GM23338 (cell line): ENCODE measurements around the gene DAAM2. TPM values are rescaled to one million over a fixed set of nuclear protein-coding genes. Genes with fewer than 3 reads are reported as not detected.

Source experiments
- ATAC-seq: fragments of 200-7000 bp; cut with Tn5 transposase; 3 replicates; pipeline ENCODE4 v1.9.1; 2020
- DNase-seq: peaks from one replicate; pipeline ENCODE4 v3.0.0-alpha.2; 2015; ENCODE audit warnings: low spot score
- H2AFZ ChIP-seq: fragments of 200-600 bp; sonication (generic); 2 replicates; pipeline ENCODE4 v1.8.0; 2016; ENCODE audit warnings: antibody characterized with exemption, mild to moderate bottlenecking, moderate library complexity
- H3F3A ChIP-seq: fragments of 200-600 bp; sonication (generic); replicated peaks from 2 replicates; pipeline ENCODE4 v1.8.0; 2017; ENCODE audit warnings: antibody characterized with exemption, mixed run types, low read depth
- H3K27ac ChIP-seq: fragments of 200-600 bp; sonication (generic); 2 replicates; pipeline ENCODE4 v1.6.1; 2016; ENCODE audit warnings: low read depth
- H3K27me3 ChIP-seq: fragments of 200-600 bp; sonication (generic); 2 replicates; pipeline ENCODE4 v1.8.0; 2016; ENCODE audit warnings: mild to moderate bottlenecking, mixed run types, moderate library complexity; ENCODE audit not compliant: insufficient read depth
- H3K36me3 ChIP-seq: fragments of 200-600 bp; sonication (generic); 2 replicates; pipeline ENCODE4 v1.8.0; 2016; ENCODE audit warnings: mild to moderate bottlenecking; ENCODE audit not compliant: insufficient read depth
- H3K4me1 ChIP-seq: fragments of 200-600 bp; sonication (generic); 2 replicates; pipeline ENCODE4 v1.8.0; 2016; ENCODE audit warnings: mild to moderate bottlenecking, moderate library complexity; ENCODE audit not compliant: insufficient read depth
- H3K4me2 ChIP-seq: fragments of 200-600 bp; sonication (generic); 2 replicates; pipeline ENCODE4 v1.7.1; 2017; ENCODE audit warnings: mixed run types
- H3K4me3 ChIP-seq: fragments of 200-600 bp; sonication (generic); 2 replicates; pipeline ENCODE4 v1.6.1; 2016; ENCODE audit warnings: mixed run types
- H3K79me2 ChIP-seq: fragments of 200-600 bp; sonication (generic); replicated peaks from 2 replicates; pipeline ENCODE4 v1.8.0; 2017; ENCODE audit warnings: mild to moderate bottlenecking; ENCODE audit not compliant: insufficient read depth
- H3K9me2 ChIP-seq: fragments of 200-600 bp; sonication (generic); 2 replicates; pipeline ENCODE4 v1.8.0; 2017; ENCODE audit not compliant: insufficient read depth
- H4K20me1 ChIP-seq: fragments of 200-600 bp; sonication (generic); replicated peaks from 2 replicates; pipeline ENCODE4 v1.8.0; 2017; ENCODE audit warnings: mild to moderate bottlenecking; ENCODE audit not compliant: insufficient read depth
- H3K27ac Mint-ChIP-seq: 2 replicates; pipeline ENCODE4 v1.8.0; 2020; ENCODE audit warnings: inconsistent platforms, mild to moderate bottlenecking, moderate library complexity, mixed read lengths
- H3K27me3 Mint-ChIP-seq: 3 replicates; pipeline ENCODE4 v1.8.0; 2022; ENCODE audit warnings: low read depth, mild to moderate bottlenecking, moderate library complexity, mixed read lengths, inconsistent platforms; ENCODE audit not compliant: insufficient read depth, poor library complexity
- H3K36me3 Mint-ChIP-seq: 3 replicates; pipeline ENCODE4 v1.8.0; 2021; ENCODE audit warnings: low read depth, mild to moderate bottlenecking, inconsistent platforms, moderate library complexity, mixed read lengths
- H3K4me1 Mint-ChIP-seq: 3 replicates; pipeline ENCODE4 v1.8.0; 2020; ENCODE audit warnings: mild to moderate bottlenecking, inconsistent platforms, mixed read lengths
- H3K4me3 Mint-ChIP-seq: 3 replicates; pipeline ENCODE4 v1.8.0; 2021; ENCODE audit warnings: moderate library complexity, mild to moderate bottlenecking, inconsistent platforms, mixed read lengths
- H3K9me3 Mint-ChIP-seq: 3 replicates; pipeline ENCODE4 v1.8.0; 2020; ENCODE audit warnings: moderate library complexity, mild to moderate bottlenecking, inconsistent platforms, mixed read lengths
- CREB1 ChIP-seq: fragments of 250-450 bp; sonication (Bioruptor Pico); IDR thresholded peaks from 2 replicates; pipeline ENCODE4 v1.5.0; 2020; ENCODE audit warnings: low read depth, mild to moderate bottlenecking, moderate library complexity
- EZH2 ChIP-seq: fragments of 200-600 bp; sonication (generic); IDR thresholded peaks from one replicate; pipeline ENCODE4 v1.8.0; 2017; ENCODE audit warnings: antibody characterized with exemption, mild to moderate bottlenecking, low read depth; ENCODE audit not compliant: unreplicated experiment
- EZH2phosphoT487 ChIP-seq: fragments of 200-600 bp; sonication (generic); IDR thresholded peaks from one replicate; pipeline ENCODE4 v1.8.1; 2018; ENCODE audit warnings: antibody characterized with exemption; ENCODE audit not compliant: unreplicated experiment
- JUNB ChIP-seq: IDR thresholded peaks from one replicate; pipeline ENCODE4 v1.6.1; 2016; ENCODE audit warnings: antibody characterized with exemption; ENCODE audit not compliant: unreplicated experiment
- NANOG ChIP-seq: IDR thresholded peaks from 2 replicates; pipeline ENCODE4 v1.6.1; 2016; ENCODE audit warnings: antibody characterized with exemption, borderline replicate concordance
- STAT1 ChIP-seq: IDR thresholded peaks from one replicate; pipeline ENCODE4 v1.6.1; 2016; ENCODE audit warnings: antibody characterized with exemption; ENCODE audit not compliant: unreplicated experiment
- ZNF114 ChIP-seq: fragments of 250-450 bp; sonication (Bioruptor Pico); IDR thresholded peaks from 2 replicates; pipeline ENCODE4 v1.5.0; 2020; ENCODE audit warnings: mild to moderate bottlenecking, moderate library complexity
- ZNF331 ChIP-seq: fragments of 250-450 bp; sonication (Bioruptor Pico); IDR thresholded peaks from 2 replicates; pipeline ENCODE4 v1.5.0; 2020; ENCODE audit warnings: low read depth, mild to moderate bottlenecking, moderate library complexity
- polyA plus RNA-seq: library from polyadenylated mRNA; unstranded; fragments of >200 nt; fragmentation: Nextera tagmentation; extraction: Ambion mirVana; gene quantifications from 2 replicates; pipeline ENCODE4 v1.2.1, GENCODE V29; 2016
- total RNA-seq: library from RNA; depleted of rRNA; stranded (reverse); fragments of >200 nt; shearing (Covaris generic); gene quantifications from 2 replicates; pipeline ENCODE4 v1.2.3, GENCODE V29; 2014
- TF ChIP-seq, protein P1 (sequence below): IDR thresholded peaks from 2 replicates; pipeline ENCODE4 v1.6.1; 2016; ENCODE audit warnings: antibody characterized with exemption
- TF ChIP-seq, protein P2 (sequence below): IDR thresholded peaks from one replicate; pipeline ENCODE4 v1.6.1; 2018; ENCODE audit warnings: antibody characterized with exemption; ENCODE audit not compliant: unreplicated experiment
- TF ChIP-seq, protein P3 (sequence below), 2 experiments: fragments of 200-600 bp in 1 of 2; sonication (generic) in 1 of 2; conservative IDR thresholded peaks; 2 replicates each; pipeline versions ENCODE4 v1.5.1 to v1.6.1; 2016 to 2017; ENCODE audit warnings: antibody characterized with exemption in 2 of 2, low read depth in 2 of 2, mild to moderate bottlenecking in 2 of 2, moderate library complexity in 1 of 2

The DAAM2 gene
- total and polyA plus RNA-seq, 2 experiments from 2014 or later, result 1.4 to 4.9 TPM

DNA sequence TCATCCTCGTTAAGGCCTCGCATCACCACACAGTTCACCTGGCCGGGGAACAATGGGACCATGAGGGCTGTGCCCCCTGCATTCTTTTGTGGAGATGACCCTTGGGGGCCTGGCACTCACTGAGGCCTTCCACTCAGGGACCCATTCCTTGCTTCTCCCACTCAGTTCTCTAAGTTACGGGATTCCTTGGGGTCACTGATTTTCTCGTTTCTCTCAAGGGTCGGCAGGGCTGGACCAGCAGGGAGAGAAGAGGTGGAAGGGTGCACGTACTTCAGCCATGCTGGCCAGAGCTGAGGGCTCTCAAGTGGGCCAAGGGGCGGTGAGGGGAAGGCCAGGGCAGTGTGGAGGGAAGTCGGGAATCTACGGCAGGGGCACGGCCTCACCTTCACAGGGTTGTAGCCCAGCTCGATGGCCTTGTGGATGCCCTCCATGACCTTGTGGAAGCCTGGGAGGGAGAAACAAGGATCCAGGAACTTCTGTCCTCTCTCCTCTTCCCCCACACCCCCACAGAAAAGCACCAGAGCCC, 121.3 kb downstream of the DAAM2 start (continued):
- no peak for TF ChIP-seq ZNF331 (CRISPR knock-in tag)
- no peak for TF ChIP-seq ZNF114

DNA sequence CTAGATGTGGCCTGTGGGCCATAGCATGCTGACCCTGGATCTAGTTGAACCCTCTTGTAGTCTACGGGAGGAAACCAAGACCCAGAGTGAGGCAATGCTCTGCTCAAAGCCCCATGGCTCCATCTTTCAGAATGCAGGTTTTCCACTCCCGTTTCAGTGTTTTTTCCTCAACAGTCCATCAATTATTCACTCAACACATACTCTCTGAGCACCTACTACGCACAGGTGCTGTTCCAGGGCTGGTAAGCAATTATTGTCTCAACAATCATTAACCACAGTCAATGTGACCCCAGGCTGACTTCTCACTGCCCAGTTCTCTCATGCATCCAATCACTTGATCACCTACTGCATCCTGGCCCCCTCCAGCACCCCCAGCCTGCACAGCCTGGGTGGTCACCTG, 122.1 kb downstream of the DAAM2 start:
- Mint-ChIP-seq H3K27ac (no peak overlapping the region), H3K27me3 (no peaks in the 10 kb centered on the region), H3K9me3 (no peaks in the 10 kb centered on the region), H3K36me3 (peaks cover 20% of the 10 kb centered on the region), H3K4me3 (no peak overlapping the region), H3K4me1 (peaks cover 8% of the 10 kb centered on the region; the same call in 2 of the 3 replicates)
- Histone ChIP-seq H3K9me2 (no peaks in the 10 kb centered on the region), H3K79me2 (peaks cover 5% of the 10 kb centered on the region; the same call in 1 of the 2 replicates), H3F3A (no peaks in the 10 kb centered on the region), H3K4me1 (no peaks in the 10 kb centered on the region), H3K4me2 (no peak overlapping the region), H3K4me3 (no peak overlapping the region), H4K20me1 (no peaks in the 10 kb centered on the region), H3K27me3 (no peaks in the 10 kb centered on the region), H2AFZ (no peak overlapping the region), H3K36me3 (no peaks in the 10 kb centered on the region), H3K27ac (no peak overlapping the region)
- ATAC-seq (no peak), DNase-seq (no peak)
- TF ChIP-seq ZNF331 (CRISPR knock-in tag) (no peak), EZH2phosphoT487 (no peak), CREB1 (CRISPR knock-in tag) (no peak), STAT1 (no peak), EZH2 (no peak), NANOG (no peak), JUNB (no peak)
- TF ChIP-seq, protein P1, sequence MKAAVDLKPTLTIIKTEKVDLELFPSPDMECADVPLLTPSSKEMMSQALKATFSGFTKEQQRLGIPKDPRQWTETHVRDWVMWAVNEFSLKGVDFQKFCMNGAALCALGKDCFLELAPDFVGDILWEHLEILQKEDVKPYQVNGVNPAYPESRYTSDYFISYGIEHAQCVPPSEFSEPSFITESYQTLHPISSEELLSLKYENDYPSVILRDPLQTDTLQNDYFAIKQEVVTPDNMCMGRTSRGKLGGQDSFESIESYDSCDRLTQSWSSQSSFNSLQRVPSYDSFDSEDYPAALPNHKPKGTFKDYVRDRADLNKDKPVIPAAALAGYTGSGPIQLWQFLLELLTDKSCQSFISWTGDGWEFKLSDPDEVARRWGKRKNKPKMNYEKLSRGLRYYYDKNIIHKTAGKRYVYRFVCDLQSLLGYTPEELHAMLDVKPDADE, result no peak

DNA sequence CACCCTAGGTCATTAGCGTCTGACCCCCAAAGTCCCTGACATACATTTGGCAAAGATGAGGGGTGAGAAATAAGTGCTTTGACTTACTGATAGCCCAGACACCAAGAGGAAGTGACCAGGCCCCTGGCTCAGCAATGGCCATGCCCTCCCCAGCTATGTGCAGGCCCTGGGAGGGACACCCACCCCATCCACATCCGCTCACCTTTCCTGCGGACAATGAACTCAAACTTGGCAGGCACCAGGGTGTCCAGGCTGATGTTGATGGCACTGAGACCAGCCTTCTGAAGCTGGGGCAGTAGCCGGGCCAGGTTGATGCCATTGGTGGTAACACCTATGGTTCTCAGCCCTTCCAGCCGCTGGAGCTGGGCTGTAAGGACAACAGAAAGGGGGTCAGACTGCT, 123.7 kb downstream of the DAAM2 start:
- H3K4me2 ChIP-seq, result no peak overlapping the region
- H3K4me1 ChIP-seq, result no peaks in the 10 kb centered on the region
- no peaks in the 10 kb centered on the region for H3K27me3 ChIP-seq
- H4K20me1 ChIP-seq, result no peaks in the 10 kb centered on the region
- DNase-seq (no peak), ATAC-seq (no peak)
- peaks cover 6% of the 10 kb centered on the region; the same call in 1 of the 2 replicates for H3K36me3 ChIP-seq
- Mint-ChIP-seq H3K27ac (no peak overlapping the region), H3K4me3 (no peak overlapping the region), H3K27me3 (no peaks in the 10 kb centered on the region), H3K9me3 (no peaks in the 10 kb centered on the region), H3K36me3 (peaks cover 20% of the 10 kb centered on the region), H3K4me1 (peaks cover 5% of the 10 kb centered on the region; the same call in 2 of the 3 replicates)
- no peak overlapping the region for H2AFZ ChIP-seq
- H3K9me2 ChIP-seq, result no peaks in the 10 kb centered on the region
- peaks cover 5% of the 10 kb centered on the region; the same call in 1 of the 2 replicates for H3K79me2 ChIP-seq
- H3F3A ChIP-seq, result no peaks in the 10 kb centered on the region
- H3K27ac ChIP-seq, result no peak overlapping the region
- H3K4me3 ChIP-seq, result no peak overlapping the region
- no peak for TF ChIP-seq EZH2
- TF ChIP-seq, protein P2, sequence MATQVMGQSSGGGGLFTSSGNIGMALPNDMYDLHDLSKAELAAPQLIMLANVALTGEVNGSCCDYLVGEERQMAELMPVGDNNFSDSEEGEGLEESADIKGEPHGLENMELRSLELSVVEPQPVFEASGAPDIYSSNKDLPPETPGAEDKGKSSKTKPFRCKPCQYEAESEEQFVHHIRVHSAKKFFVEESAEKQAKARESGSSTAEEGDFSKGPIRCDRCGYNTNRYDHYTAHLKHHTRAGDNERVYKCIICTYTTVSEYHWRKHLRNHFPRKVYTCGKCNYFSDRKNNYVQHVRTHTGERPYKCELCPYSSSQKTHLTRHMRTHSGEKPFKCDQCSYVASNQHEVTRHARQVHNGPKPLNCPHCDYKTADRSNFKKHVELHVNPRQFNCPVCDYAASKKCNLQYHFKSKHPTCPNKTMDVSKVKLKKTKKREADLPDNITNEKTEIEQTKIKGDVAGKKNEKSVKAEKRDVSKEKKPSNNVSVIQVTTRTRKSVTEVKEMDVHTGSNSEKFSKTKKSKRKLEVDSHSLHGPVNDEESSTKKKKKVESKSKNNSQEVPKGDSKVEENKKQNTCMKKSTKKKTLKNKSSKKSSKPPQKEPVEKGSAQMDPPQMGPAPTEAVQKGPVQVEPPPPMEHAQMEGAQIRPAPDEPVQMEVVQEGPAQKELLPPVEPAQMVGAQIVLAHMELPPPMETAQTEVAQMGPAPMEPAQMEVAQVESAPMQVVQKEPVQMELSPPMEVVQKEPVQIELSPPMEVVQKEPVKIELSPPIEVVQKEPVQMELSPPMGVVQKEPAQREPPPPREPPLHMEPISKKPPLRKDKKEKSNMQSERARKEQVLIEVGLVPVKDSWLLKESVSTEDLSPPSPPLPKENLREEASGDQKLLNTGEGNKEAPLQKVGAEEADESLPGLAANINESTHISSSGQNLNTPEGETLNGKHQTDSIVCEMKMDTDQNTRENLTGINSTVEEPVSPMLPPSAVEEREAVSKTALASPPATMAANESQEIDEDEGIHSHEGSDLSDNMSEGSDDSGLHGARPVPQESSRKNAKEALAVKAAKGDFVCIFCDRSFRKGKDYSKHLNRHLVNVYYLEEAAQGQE, result no peak
- TF ChIP-seq, protein P3, sequence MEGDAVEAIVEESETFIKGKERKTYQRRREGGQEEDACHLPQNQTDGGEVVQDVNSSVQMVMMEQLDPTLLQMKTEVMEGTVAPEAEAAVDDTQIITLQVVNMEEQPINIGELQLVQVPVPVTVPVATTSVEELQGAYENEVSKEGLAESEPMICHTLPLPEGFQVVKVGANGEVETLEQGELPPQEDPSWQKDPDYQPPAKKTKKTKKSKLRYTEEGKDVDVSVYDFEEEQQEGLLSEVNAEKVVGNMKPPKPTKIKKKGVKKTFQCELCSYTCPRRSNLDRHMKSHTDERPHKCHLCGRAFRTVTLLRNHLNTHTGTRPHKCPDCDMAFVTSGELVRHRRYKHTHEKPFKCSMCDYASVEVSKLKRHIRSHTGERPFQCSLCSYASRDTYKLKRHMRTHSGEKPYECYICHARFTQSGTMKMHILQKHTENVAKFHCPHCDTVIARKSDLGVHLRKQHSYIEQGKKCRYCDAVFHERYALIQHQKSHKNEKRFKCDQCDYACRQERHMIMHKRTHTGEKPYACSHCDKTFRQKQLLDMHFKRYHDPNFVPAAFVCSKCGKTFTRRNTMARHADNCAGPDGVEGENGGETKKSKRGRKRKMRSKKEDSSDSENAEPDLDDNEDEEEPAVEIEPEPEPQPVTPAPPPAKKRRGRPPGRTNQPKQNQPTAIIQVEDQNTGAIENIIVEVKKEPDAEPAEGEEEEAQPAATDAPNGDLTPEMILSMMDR (conservative IDR thresholded peaks at IDR 0.05; ENCODE audit: low read depth in 2 of 2), result no peak
- TF ChIP-seq STAT1, result no peak
- no peak for TF ChIP-seq ZNF331 (CRISPR knock-in tag)
- no peak for TF ChIP-seq EZH2phosphoT487
